T-helper 17 cell (primary cell): ENCODE results near the gene PRAMEF20. TPM values are rescaled to one million over a fixed set of nuclear protein-coding genes. Genes with fewer than 3 reads are reported as not detected.

Experiments used
- total RNA-seq, 4 donors: library from RNA in 2 of 4; stranded (reverse) in 2 of 4; gene quantifications; one replicate each; pipeline ENCODE4 v1.2.3 and lab custom pipeline; 2022 to 2026

PRAMEF20 gene
- total RNA-seq, 2 donors from 2014 or later: not detected

Other genes starting within 250 kb of the PRAMEF20 start
- not detected for gene HNRNPCL4, start 244.8 kb upstream of the PRAMEF20 start, total RNA-seq
- not detected for gene PRAMEF9, start 238.6 kb upstream of the PRAMEF20 start, total RNA-seq
- not detected for gene PRAMEF13, start 209.0 kb upstream of the PRAMEF20 start, total RNA-seq
- not detected for gene PRAMEF18, start 184.3 kb upstream of the PRAMEF20 start, total RNA-seq
- gene PRAMEF5, start 156.3 kb upstream of the PRAMEF20 start, total RNA-seq: not detected
- gene PRAMEF8, start 125.3 kb upstream of the PRAMEF20 start, total RNA-seq: not detected
- gene PRAMEF33, start 106.9 kb upstream of the PRAMEF20 start, total RNA-seq: not detected
- not detected for gene PRAMEF15, start 94.9 kb upstream of the PRAMEF20 start, total RNA-seq
- not detected for gene PRAMEF14, start 63.3 kb upstream of the PRAMEF20 start, total RNA-seq
- not detected for gene PRAMEF19, start 38.5 kb upstream of the PRAMEF20 start, total RNA-seq
- gene PRAMEF17, start 20.8 kb upstream of the PRAMEF20 start, total RNA-seq: not detected
- gene LRRC38, start 103.6 kb downstream of the PRAMEF20 start, total RNA-seq: not detected
- not detected for gene PDPN, start 173.4 kb downstream of the PRAMEF20 start, total RNA-seq